HL-60 (cell line): ENCODE measurements around the gene FOXO1.

ENCODE experiments used
- DNase-seq, 2 experiments: peaks; one replicate each; pipeline ENCODE4 v3.0.0-alpha.2; 2010 to 2020; ENCODE audit warnings: low read depth in 1 of 2, low spot score in 1 of 2
- H3K27ac ChIP-seq: fragments of 250-450 bp; sonication (Bioruptor Pico); replicated peaks from 2 replicates; pipeline ENCODE4 v1.5.1; 2020; ENCODE audit warnings: mild to moderate bottlenecking, moderate library complexity
- H3K27me3 ChIP-seq: fragments of 250-450 bp; sonication (Bioruptor Pico); 2 replicates; pipeline ENCODE4 v1.5.1; 2021; ENCODE audit warnings: mild to moderate bottlenecking, moderate library complexity; ENCODE audit not compliant: insufficient read depth, poor library complexity, severe bottlenecking
- H3K4me3 ChIP-seq: replicated peaks from 2 replicates; pipeline ENCODE4 v1.5.1; 2011; ENCODE audit warnings: mild to moderate bottlenecking, control low read depth, low read length; ENCODE audit not compliant: insufficient read depth
- GABPA ChIP-seq: IDR thresholded peaks from 2 replicates; pipeline ENCODE4 v1.6.1; 2012; ENCODE audit warnings: low read depth
- POLR2AphosphoS5 ChIP-seq: IDR thresholded peaks from 2 replicates; pipeline ENCODE4 v1.6.1; 2012; ENCODE audit warnings: low read depth
- SPI1 ChIP-seq: IDR thresholded peaks from 2 replicates; pipeline ENCODE4 v1.6.1; 2012; ENCODE audit warnings: low read depth, mild to moderate bottlenecking, borderline replicate concordance
- TF ChIP-seq, protein P1 (sequence below): IDR thresholded peaks from one replicate; pipeline ENCODE4 v1.5.1; 2011; ENCODE audit warnings: low read length, control low read depth, inconsistent platforms; ENCODE audit not compliant: insufficient read depth
- TF ChIP-seq, protein P2 (sequence below): IDR thresholded peaks from 2 replicates; pipeline ENCODE4 v1.6.1; 2012; ENCODE audit warnings: low read depth; ENCODE audit not compliant: insufficient replicate concordance

FOXO1 gene

GRCh38 chr13:40563350-40564125 is 102.9 kb downstream of the FOXO1 start:
- Histone ChIP-seq H3K27me3 (peaks cover 21% of the 10 kb centered on the region), H3K4me3 (no peak overlapping the region), H3K27ac (no peak overlapping the region)
- peak in 1 of 2 experiments; percentile 50 for DNase-seq
- TF ChIP-seq SPI1 (no peak), GABPA (no peak)
- TF ChIP-seq, protein P1, sequence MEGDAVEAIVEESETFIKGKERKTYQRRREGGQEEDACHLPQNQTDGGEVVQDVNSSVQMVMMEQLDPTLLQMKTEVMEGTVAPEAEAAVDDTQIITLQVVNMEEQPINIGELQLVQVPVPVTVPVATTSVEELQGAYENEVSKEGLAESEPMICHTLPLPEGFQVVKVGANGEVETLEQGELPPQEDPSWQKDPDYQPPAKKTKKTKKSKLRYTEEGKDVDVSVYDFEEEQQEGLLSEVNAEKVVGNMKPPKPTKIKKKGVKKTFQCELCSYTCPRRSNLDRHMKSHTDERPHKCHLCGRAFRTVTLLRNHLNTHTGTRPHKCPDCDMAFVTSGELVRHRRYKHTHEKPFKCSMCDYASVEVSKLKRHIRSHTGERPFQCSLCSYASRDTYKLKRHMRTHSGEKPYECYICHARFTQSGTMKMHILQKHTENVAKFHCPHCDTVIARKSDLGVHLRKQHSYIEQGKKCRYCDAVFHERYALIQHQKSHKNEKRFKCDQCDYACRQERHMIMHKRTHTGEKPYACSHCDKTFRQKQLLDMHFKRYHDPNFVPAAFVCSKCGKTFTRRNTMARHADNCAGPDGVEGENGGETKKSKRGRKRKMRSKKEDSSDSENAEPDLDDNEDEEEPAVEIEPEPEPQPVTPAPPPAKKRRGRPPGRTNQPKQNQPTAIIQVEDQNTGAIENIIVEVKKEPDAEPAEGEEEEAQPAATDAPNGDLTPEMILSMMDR = no peak
- TF ChIP-seq, protein P2, sequence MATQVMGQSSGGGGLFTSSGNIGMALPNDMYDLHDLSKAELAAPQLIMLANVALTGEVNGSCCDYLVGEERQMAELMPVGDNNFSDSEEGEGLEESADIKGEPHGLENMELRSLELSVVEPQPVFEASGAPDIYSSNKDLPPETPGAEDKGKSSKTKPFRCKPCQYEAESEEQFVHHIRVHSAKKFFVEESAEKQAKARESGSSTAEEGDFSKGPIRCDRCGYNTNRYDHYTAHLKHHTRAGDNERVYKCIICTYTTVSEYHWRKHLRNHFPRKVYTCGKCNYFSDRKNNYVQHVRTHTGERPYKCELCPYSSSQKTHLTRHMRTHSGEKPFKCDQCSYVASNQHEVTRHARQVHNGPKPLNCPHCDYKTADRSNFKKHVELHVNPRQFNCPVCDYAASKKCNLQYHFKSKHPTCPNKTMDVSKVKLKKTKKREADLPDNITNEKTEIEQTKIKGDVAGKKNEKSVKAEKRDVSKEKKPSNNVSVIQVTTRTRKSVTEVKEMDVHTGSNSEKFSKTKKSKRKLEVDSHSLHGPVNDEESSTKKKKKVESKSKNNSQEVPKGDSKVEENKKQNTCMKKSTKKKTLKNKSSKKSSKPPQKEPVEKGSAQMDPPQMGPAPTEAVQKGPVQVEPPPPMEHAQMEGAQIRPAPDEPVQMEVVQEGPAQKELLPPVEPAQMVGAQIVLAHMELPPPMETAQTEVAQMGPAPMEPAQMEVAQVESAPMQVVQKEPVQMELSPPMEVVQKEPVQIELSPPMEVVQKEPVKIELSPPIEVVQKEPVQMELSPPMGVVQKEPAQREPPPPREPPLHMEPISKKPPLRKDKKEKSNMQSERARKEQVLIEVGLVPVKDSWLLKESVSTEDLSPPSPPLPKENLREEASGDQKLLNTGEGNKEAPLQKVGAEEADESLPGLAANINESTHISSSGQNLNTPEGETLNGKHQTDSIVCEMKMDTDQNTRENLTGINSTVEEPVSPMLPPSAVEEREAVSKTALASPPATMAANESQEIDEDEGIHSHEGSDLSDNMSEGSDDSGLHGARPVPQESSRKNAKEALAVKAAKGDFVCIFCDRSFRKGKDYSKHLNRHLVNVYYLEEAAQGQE = no peak

- TF ChIP-seq, protein P2 = no peak
- TF ChIP-seq SPI1 (no peak), GABPA (no peak), POLR2AphosphoS5 (peak; percentile 90)
- TF ChIP-seq, protein P1 = no peak
- Histone ChIP-seq H3K27me3 (peaks cover 24% of the 10 kb centered on the region), H3K4me3 (no peak overlapping the region), H3K27ac (no peak overlapping the region)
- DNase-seq = peak; percentile 15 to 62
These were observed 103.5 kb downstream of the FOXO1 start for GRCh38 chr13:40562975-40563349.

DNA sequence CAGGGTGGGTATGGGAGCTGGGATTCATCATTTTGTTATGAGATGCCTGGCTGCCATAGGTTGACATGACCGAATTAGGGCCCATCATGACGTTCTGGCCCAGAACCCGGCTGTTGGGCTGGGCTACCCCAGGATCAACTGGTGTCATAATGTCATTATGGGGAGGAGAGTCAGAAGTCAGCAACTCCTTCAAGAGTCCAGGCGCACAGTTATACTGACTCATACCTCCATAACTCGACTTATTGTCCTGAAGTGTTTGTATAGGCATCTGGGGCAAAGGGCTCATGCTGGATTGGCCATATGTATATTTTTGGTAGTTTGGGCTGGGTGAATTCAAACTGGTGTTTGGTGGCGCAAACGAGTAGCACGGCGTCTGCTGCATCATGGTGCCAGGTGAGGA is 106.5 kb downstream of the FOXO1 start:
- DNase-seq = no peak
- Histone ChIP-seq H3K4me3 (no peak overlapping the region), H3K27ac (no peak overlapping the region), H3K27me3 (peaks cover 22% of the 10 kb centered on the region)
- no peak for TF ChIP-seq GABPA
- TF ChIP-seq, protein P2 = no peak
- TF ChIP-seq SPI1 = no peak
- no peak for TF ChIP-seq POLR2AphosphoS5
- TF ChIP-seq, protein P1 = no peak
